Endothelial cell (in vitro differentiated cells): ENCODE measurements around the gene MGAT1. TPM values are rescaled to one million over a fixed set of nuclear protein-coding genes. Genes with fewer than 3 reads are reported as not detected.
A peak's percentile ranks its signal among the peaks of the same experiment; 100 is the strongest.

ENCODE experiments used
- DNase-seq: peaks from one replicate; pipeline ENCODE4 v3.0.0; 2021; ENCODE audit warnings: low spot score
- H3K27ac Mint-ChIP-seq: one replicate; pipeline ENCODE4 v1.8.0; 2021; ENCODE audit warnings: mixed read lengths, inconsistent platforms; ENCODE audit not compliant: unreplicated experiment
- H3K27me3 Mint-ChIP-seq: one replicate; pipeline ENCODE4 v1.8.0; 2021; ENCODE audit warnings: mild to moderate bottlenecking, moderate library complexity, mixed read lengths, inconsistent platforms; ENCODE audit not compliant: unreplicated experiment
- H3K36me3 Mint-ChIP-seq: one replicate; pipeline ENCODE4 v1.8.0; 2021; ENCODE audit warnings: mild to moderate bottlenecking, low read depth, mixed read lengths, inconsistent platforms; ENCODE audit not compliant: unreplicated experiment
- H3K4me1 Mint-ChIP-seq: one replicate; pipeline ENCODE4 v1.8.0; 2021; ENCODE audit warnings: mild to moderate bottlenecking, mixed read lengths, inconsistent platforms; ENCODE audit not compliant: unreplicated experiment
- H3K4me3 Mint-ChIP-seq: one replicate; pipeline ENCODE4 v1.8.0; 2021; ENCODE audit warnings: mild to moderate bottlenecking, mixed read lengths, inconsistent platforms; ENCODE audit not compliant: unreplicated experiment
- H3K9me3 Mint-ChIP-seq: one replicate; pipeline ENCODE4 v1.8.0; 2021; ENCODE audit warnings: mixed read lengths, inconsistent platforms; ENCODE audit not compliant: unreplicated experiment
- CTCF ChIP-seq: fragments of 200-600 bp; sonication (generic); IDR thresholded peaks from one replicate; pipeline ENCODE4 v1.5.0; 2021; ENCODE audit warnings: antibody characterized with exemption; ENCODE audit not compliant: unreplicated experiment
- total RNA-seq: library from RNA; stranded (reverse); fragmentation: NEBNext Ultra II Directional; extraction: Animal tissue kit (Norgen Biotek cat#: 25700); gene quantifications from one replicate; pipeline ENCODE4 v1.2.1, GENCODE V29; 2021; ENCODE audit not compliant: unreplicated experiment

MGAT1 gene
- total RNA-seq, 1 donor from 2014 or later: 115 TPM

- no peak for TF ChIP-seq CTCF
- Mint-ChIP-seq H3K4me3 (no peak overlapping the region), H3K27ac (no peak overlapping the region), H3K9me3 (no peaks in the 10 kb centered on the region), H3K36me3 (no peaks in the 10 kb centered on the region), H3K27me3 (no peaks in the 10 kb centered on the region), H3K4me1 (peaks cover 25% of the 10 kb centered on the region)
- no peak for DNase-seq
Observed at GRCh38 chr5:180820788-180821321, 18.2 kb upstream of the MGAT1 start.

DNA sequence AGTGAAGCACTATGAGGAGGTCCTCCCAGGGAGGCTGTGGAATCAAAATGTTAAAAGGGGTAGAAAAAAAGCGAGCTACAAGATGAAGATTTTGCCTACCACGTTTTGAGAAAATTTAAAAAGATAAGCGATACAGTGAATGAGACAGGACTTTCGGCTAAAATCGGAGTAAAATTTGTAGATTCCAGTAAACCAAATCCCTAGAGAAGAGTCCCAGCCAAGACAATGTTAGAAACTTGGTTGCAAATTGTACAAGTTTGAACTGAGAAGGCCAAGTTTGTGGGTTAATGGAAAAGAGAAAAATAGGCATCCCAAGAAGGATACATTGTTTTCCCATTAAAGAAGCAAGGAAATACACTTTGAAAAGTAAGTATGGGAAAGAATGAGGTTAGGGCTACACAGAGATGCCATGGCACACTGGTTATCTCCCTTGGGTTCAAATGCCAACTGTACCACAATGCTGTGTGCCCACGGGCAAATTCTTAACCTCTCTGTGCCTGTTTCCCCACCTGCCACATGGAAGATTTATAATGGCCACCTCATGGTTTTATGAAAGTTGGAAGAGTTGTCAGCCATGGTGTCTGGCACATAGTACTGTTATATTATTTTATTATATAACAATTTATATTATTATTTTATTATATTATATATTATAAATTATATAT lies 16.2 kb upstream of the MGAT1 start:
- peaks cover 35% of the 10 kb centered on the region for H3K4me1 Mint-ChIP-seq
- no peak overlapping the region for H3K4me3 Mint-ChIP-seq
- no peak for DNase-seq
- H3K27me3 Mint-ChIP-seq: peaks cover 2% of the 10 kb centered on the region
- no peak overlapping the region for H3K27ac Mint-ChIP-seq
- no peaks in the 10 kb centered on the region for H3K36me3 Mint-ChIP-seq
- H3K9me3 Mint-ChIP-seq: no peaks in the 10 kb centered on the region
- no peak for TF ChIP-seq CTCF

- Mint-ChIP-seq H3K27ac (no peak overlapping the region), H3K4me1 (peaks cover 39% of the 10 kb centered on the region), H3K27me3 (peaks cover 2% of the 10 kb centered on the region), H3K36me3 (no peaks in the 10 kb centered on the region), H3K4me3 (no peak overlapping the region), H3K9me3 (no peaks in the 10 kb centered on the region)
- no peak for TF ChIP-seq CTCF
- DNase-seq: no peak
Observed at GRCh38 chr5:180817893-180818674, 15.5 kb upstream of the MGAT1 start.

DNA sequence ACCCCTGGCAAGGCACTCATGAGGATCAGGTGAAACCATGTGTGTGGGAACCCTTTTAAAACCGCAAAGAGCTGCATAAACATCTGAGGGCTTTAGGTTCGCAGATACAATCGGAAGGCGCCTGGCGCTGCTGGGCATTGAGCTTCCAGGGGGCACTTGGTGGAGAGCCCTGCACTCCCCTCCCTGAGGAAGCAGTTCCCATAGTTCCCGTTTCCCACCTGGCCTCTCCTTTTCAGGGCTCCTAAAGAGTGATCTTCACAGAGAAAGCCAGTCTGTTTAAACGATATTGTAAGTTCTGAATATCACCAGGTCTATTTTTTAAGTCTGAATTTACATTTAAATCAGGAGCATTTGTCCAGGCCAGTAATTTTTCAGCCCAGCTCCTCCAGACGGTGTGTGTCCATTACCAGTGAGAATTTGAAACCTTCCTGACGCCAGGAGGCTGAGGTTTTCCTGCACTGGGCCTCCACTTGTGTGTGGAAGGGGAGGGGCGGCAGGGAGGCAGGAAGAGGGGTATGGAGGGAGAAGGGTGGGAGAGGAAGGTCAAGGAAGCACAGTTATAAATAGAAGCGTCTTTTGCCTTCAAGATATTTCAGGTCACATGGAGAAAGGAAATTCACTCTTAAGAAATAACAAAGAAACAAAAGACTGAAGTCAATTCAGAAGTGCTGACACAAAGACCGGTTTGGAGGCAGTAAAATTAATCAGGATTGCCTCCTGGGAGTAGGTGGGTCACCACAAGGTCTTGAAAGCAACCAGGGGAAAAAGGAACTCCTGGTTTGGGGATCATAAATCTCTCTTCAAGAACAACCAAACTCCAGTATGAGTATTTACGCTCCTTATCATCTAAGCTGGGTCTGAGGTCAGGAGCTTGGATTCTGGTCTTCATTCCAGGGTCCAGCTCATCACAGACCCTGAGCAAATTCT lies 14.3 kb upstream of the MGAT1 start:
- H3K4me3 Mint-ChIP-seq: peak overlapping the region; percentile 20
- no peaks in the 10 kb centered on the region for H3K36me3 Mint-ChIP-seq
- H3K9me3 Mint-ChIP-seq: no peaks in the 10 kb centered on the region
- peaks cover 2% of the 10 kb centered on the region for H3K27me3 Mint-ChIP-seq
- DNase-seq: peak; percentile 54
- no peak for TF ChIP-seq CTCF
- H3K4me1 Mint-ChIP-seq: peaks cover 44% of the 10 kb centered on the region
- H3K27ac Mint-ChIP-seq: peak overlapping the region; percentile 83
